H1 (cell line): ENCODE measurements around the gene PCDH9. TPM values are rescaled to one million over a fixed set of nuclear protein-coding genes. Genes with fewer than 3 reads are reported as not detected.

Experiments used
- RXRA ChIP-seq: IDR thresholded peaks from 2 replicates; pipeline ENCODE4 v1.6.1; 2011; ENCODE audit warnings: low read depth, mild to moderate bottlenecking, low read length, moderate library complexity; ENCODE audit not compliant: insufficient read depth
- SP4 ChIP-seq: IDR thresholded peaks from 2 replicates; pipeline ENCODE4 v1.6.1; 2012; ENCODE audit warnings: low read length, inconsistent platforms
- ZNF274 ChIP-seq: IDR thresholded peaks from 2 replicates; pipeline ENCODE4 v1.7.0; 2012; ENCODE audit warnings: low read length, borderline replicate concordance; ENCODE audit errors: extremely low read depth
- polyA plus RNA-seq, 7 experiments: library from polyadenylated mRNA; depleted of rRNA in 3 of 7; stranded (reverse) in 5 of 7; unstranded in 2 of 7; fragments of >200 nt in 5 of 7; fragments of 200-250 nt in 2 of 7; gene quantifications; 1 replicate in 5 of 7; 2 replicates in 1 of 7; 4 replicates in 1 of 7; pipeline versions ENCODE4 v1.2.1 to v1.2.3, GENCODE V29; 2011 to 2013; ENCODE audit warnings: missing spikeins in 2 of 7, mixed read lengths in 2 of 7
- total RNA-seq: library from RNA; stranded (reverse); fragmentation: NEBNext Ultra II Directional; extraction: Animal tissue kit (Norgen Biotek cat#: 25700); gene quantifications from 2 replicates; pipeline ENCODE4 v1.2.1, GENCODE V29; 2021

Gene PCDH9
- total and polyA plus RNA-seq, 2 of the 8 experiments (the other 6 are each of a cell fraction or from before 2014, with no cell fraction given) = 0.12 to 0.60 TPM

- no peak for TF ChIP-seq RXRA
- TF ChIP-seq SP4 = no peak
- TF ChIP-seq ZNF274 = no peak
Measured at GRCh38 chr13:67139551-67139950, 90.6 kb downstream of the PCDH9 start (continued).
